GM12878 (cell line): Measurements from ENCODE around the gene PRR5. TPM values are rescaled to one million over a fixed set of nuclear protein-coding genes. Genes with fewer than 3 reads are reported as not detected.

ENCODE experiments used
- ATAC-seq: fragments of 200-7000 bp; cut with Tn5 transposase; 3 replicates; pipeline ENCODE4 v1.9.1; 2020; ENCODE audit warnings: mild to moderate bottlenecking, moderate library complexity
- BruUV-seq: library from RNA; stranded (reverse); fragments of 400-500 nt; replicated peaks from 2 replicates; lab custom pipeline; 2021; lab: Mats Ljungman, UMichigan
- CTCF ChIA-PET: fragments of 300-600 bp; sonication (Branson Sonifier 250); formaldehyde crosslinking; extraction: SDS; loops from one replicate; lab custom pipeline; 2021; ENCODE audit warnings: inconsistent platforms; lab: Yijun Ruan, JAX
- POLR2A ChIA-PET: fragments of 350-600 bp; formaldehyde crosslinking; extraction: SDS; loops from one replicate; lab custom pipeline; 2021; ENCODE audit warnings: inconsistent platforms; lab: Charles Lee
- RAD21 ChIA-PET: fragments of 300-600 bp; sonication (Branson Sonifier 250); formaldehyde crosslinking; loops from one replicate; lab custom pipeline; 2023; ENCODE audit warnings: antibody characterized with exemption; ENCODE audit not compliant: unreplicated experiment; lab: Charles Lee
- SMC1A ChIA-PET: fragments of 300-600 bp; sonication (Branson Sonifier 250); formaldehyde crosslinking; loops from one replicate; lab custom pipeline; 2023; ENCODE audit not compliant: unreplicated experiment, uncharacterized antibody; lab: Charles Lee
- DNase-seq: peaks from one replicate; pipeline ENCODE4 v3.0.0-alpha.2; 2011; ENCODE audit warnings: low read depth, low spot score
- FAIRE-seq: peaks from 3 replicates; lab custom pipeline; 2011; peaks lifted over from hg19 to GRCh38; lab: Jason Lieb, UNC
- H2AFZ ChIP-seq: 2 replicates; pipeline ENCODE4 v1.6.0; 2011; ENCODE audit warnings: low read depth, low read length, control low read depth; ENCODE audit not compliant: control insufficient read depth
- H3K27ac ChIP-seq: 2 replicates; pipeline ENCODE4 v1.5.1; 2011; ENCODE audit warnings: control low read depth; ENCODE audit not compliant: control insufficient read depth, insufficient read depth
- H3K27me3 ChIP-seq, 2 experiments: replicated peaks in 1 of 2; 2 replicates each; pipeline versions ENCODE4 v1.6.0 to v1.6.1; 2011; ENCODE audit warnings: low read length in 1 of 2; ENCODE audit not compliant: control insufficient read depth in 2 of 2, insufficient read depth in 2 of 2
- H3K36me3 ChIP-seq, 2 experiments: 2 replicates each; pipeline ENCODE4 v1.5.1; 2011; ENCODE audit warnings: low read length in 1 of 2; ENCODE audit not compliant: control insufficient read depth in 2 of 2, insufficient read depth in 2 of 2
- H3K4me1 ChIP-seq: 2 replicates; pipeline ENCODE4 v1.6.1; 2011; ENCODE audit warnings: mild to moderate bottlenecking, low read length, moderate library complexity, mixed read lengths; ENCODE audit not compliant: control insufficient read depth, insufficient read depth
- H3K4me2 ChIP-seq: 2 replicates; pipeline ENCODE4 v1.6.0; 2011; ENCODE audit warnings: control low read depth; ENCODE audit not compliant: control insufficient read depth, insufficient read depth
- H3K4me3 ChIP-seq: fragments of 200-600 bp; sonication (generic); 2 replicates; pipeline ENCODE4 v1.5.1; 2016
- H3K79me2 ChIP-seq: 2 replicates; pipeline ENCODE4 v1.6.0; 2011; ENCODE audit warnings: low read length; ENCODE audit not compliant: control insufficient read depth, insufficient read depth
- H3K9ac ChIP-seq: 2 replicates; pipeline ENCODE4 v1.8.0; 2011; ENCODE audit warnings: low read length, control low read depth, mixed read lengths; ENCODE audit not compliant: control insufficient read depth, insufficient read depth
- H3K9me3 ChIP-seq: replicated peaks from 3 replicates; pipeline ENCODE4 v1.5.1; 2011; ENCODE audit warnings: mild to moderate bottlenecking, low read length; ENCODE audit not compliant: control insufficient read depth, insufficient read depth
- H4K20me1 ChIP-seq: 2 replicates; pipeline ENCODE4 v1.6.0; 2011; ENCODE audit not compliant: control insufficient read depth, insufficient read depth
- CBX3 ChIP-seq: fragments of 200-600 bp; sonication (generic); IDR thresholded peaks from 2 replicates; pipeline ENCODE4 v1.6.1; 2016; ENCODE audit warnings: low read depth, borderline replicate concordance
- CHD1 ChIP-seq: IDR thresholded peaks from 2 replicates; pipeline ENCODE4 v1.6.1; 2012; ENCODE audit warnings: low read depth, low read length, improper control_type of control experiment
- EP300 ChIP-seq, 2 experiments: fragments of 150-350 bp in 1 of 2; IDR thresholded peaks; 2 replicates each; pipeline ENCODE4 v1.6.1; 2011 to 2012; ENCODE audit warnings: low read depth in 2 of 2, low read length in 2 of 2, borderline replicate concordance in 1 of 2, improper control_type of control experiment in 1 of 2, inconsistent platforms in 1 of 2; ENCODE audit not compliant: control insufficient read depth in 1 of 2
- KLF5 ChIP-seq: fragments of 450-650 bp; IDR thresholded peaks from 2 replicates; pipeline ENCODE4 v1.6.1; 2014; ENCODE audit warnings: mild to moderate bottlenecking; ENCODE audit not compliant: partially characterized antibody
- RELA ChIP-seq: fragments of 450-650 bp; IDR thresholded peaks from 2 replicates; pipeline ENCODE4 v1.8.0; 2014; ENCODE audit warnings: borderline replicate concordance; ENCODE audit not compliant: partially characterized antibody
- SMARCA5 ChIP-seq: fragments of 450-650 bp; IDR thresholded peaks from 2 replicates; pipeline ENCODE4 v1.6.1; 2017; ENCODE audit warnings: mild to moderate bottlenecking
- TAF1 ChIP-seq: IDR thresholded peaks from 2 replicates; pipeline ENCODE4 v1.6.1; 2011; ENCODE audit warnings: mild to moderate bottlenecking, low read depth, low read length, borderline replicate concordance
- YY1 ChIP-seq: IDR thresholded peaks from 2 replicates; pipeline ENCODE4 v1.6.1; 2011; ENCODE audit warnings: low read depth, mild to moderate bottlenecking, low read length
- WGBS: methylation state at CpG from one replicate; pipeline ENCODE4 v1.1.6; 2016; ENCODE audit warnings: low lambda C conversion rate; ENCODE audit not compliant: insufficient replicate concordance, insufficient coverage; ENCODE audit errors: missing lambda C conversion rate; 5-methylcytosine and 5-hydroxymethylcytosine counted together
- in situ Hi-C: fragments of 300-500 bp; cut with MboI; formaldehyde crosslinking; loops from 9 replicates; pipeline ENCODE4 v1.14.3; 2018; ENCODE audit warnings: mixed read lengths
- intact Hi-C: fragments of 100-400 bp; cut with micrococcal nuclease; formaldehyde crosslinking; loops from one replicate; pipeline ENCODE4 v1.14.2; 2022; ENCODE audit not compliant: unreplicated experiment
- polyA plus RNA-seq, 11 experiments: library from polyadenylated mRNA; depleted of rRNA in 4 of 11; unstranded in 6 of 11; stranded (reverse) in 5 of 11; fragments of >200 nt; fragmentation: Nextera tagmentation in 4 of 11; fragmentation: Illumina TruSeq in 1 of 11; extraction: Ambion mirVana in 4 of 11; extraction: Trizol in 1 of 11; gene quantifications; 1 replicate in 1 of 11; 2 replicates in 10 of 11; pipeline versions ENCODE4 v1.2.1 to v1.2.3, GENCODE V29; 2011 to 2016; ENCODE audit warnings: inconsistent platforms in 2 of 11, missing spikeins in 2 of 11, low read depth in 1 of 11
- total RNA-seq, 4 experiments: library from RNA; depleted of rRNA in 3 of 4; stranded (reverse); fragments of >200 nt in 3 of 4; fragmentation: Illumina TruSeq in 1 of 4; extraction: Trizol in 1 of 4; gene quantifications; 2 replicates each; pipeline versions ENCODE4 v1.2.1 to v1.2.3, GENCODE V29; 2013 to 2021
- TF ChIP-seq, protein P1 (sequence below): IDR thresholded peaks from 2 replicates; pipeline ENCODE4 v1.6.1; 2011; ENCODE audit warnings: borderline replicate concordance, low read depth, mild to moderate bottlenecking, moderate library complexity, mixed read lengths, low read length; ENCODE audit not compliant: insufficient read depth; ENCODE audit errors: extremely low read length
- TF ChIP-seq, protein P2 (sequence below): fragments of 450-650 bp; IDR thresholded peaks from 2 replicates; pipeline ENCODE4 v1.6.1; 2018; ENCODE audit warnings: mild to moderate bottlenecking, low read depth, moderate library complexity; ENCODE audit not compliant: partially characterized antibody

PRR5 gene
- total and polyA plus RNA-seq, 10 of the 15 experiments (the other 5 are each of a cell fraction or from before 2014, with no cell fraction given): 0.03 to 9.4 (median 1.5) TPM

DNA sequence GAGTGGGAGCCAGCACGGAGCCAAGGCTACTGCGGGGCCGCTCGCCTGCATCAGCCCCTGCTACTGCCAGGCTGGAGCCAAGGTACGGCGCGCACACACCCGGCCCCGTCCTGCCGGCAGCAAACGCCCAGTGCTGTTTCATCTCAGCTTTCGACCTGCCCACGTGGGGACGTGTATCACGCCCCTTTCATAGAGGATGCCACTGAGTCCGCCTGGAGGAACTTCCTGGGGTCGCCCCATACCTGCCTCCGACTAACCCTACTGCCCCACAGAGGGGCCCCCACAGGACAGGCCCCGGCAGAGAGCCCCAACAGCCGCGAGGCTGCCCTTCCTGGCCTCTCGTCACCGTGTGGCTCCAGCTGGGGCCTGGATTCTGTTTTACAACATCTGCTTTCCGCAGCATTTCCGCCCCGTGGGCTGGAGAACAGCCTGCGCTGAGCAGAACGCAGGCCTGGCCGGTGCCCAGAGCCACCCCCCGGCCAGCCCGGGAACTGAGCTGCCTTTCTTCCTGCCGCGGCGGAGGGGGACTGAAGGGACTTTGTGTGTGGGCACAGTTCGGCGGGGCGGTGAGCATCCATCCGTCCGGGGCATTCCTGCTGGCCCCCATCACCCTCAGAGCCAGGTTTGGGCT is 27.5 kb downstream of the PRR5 start:
- Histone ChIP-seq H3K4me3 (no peak overlapping the region), H3K27me3 (no peaks in the 10 kb centered on the region), H3K36me3 (no peaks in the 10 kb centered on the region; a peak in 1 of 4 replicates), H3K79me2 (no peaks in the 10 kb centered on the region), H3K27ac (no peak overlapping the region), H3K4me2 (no peak overlapping the region), H3K4me1 (no peaks in the 10 kb centered on the region), H4K20me1 (no peaks in the 10 kb centered on the region), H3K9me3 (no peaks in the 10 kb centered on the region), H2AFZ (no peak overlapping the region), H3K9ac (no peak overlapping the region)
- ChIA-PET POLR2A (no interaction called here), SMC1A (no interaction called here), RAD21 (no interaction called here), CTCF (interaction anchor here (1.0 to 1.2 kb wide), 2 partner anchors 29 to 31 kb away, joined by 3 to 8 read pairs; no protein-coding TSS in a partner anchor)
- DNase-seq (no peak), ATAC-seq (peak; percentile 67), FAIRE-seq (no peak)
- WGBS: 57% methylated on average over 35 of the region's 39 CpGs
- no TSS peak for BruUV-seq
- in situ Hi-C loops (no loop called here), intact Hi-C loops (no loop called here)
- TF ChIP-seq TAF1: no peak
- TF ChIP-seq, protein P1, sequence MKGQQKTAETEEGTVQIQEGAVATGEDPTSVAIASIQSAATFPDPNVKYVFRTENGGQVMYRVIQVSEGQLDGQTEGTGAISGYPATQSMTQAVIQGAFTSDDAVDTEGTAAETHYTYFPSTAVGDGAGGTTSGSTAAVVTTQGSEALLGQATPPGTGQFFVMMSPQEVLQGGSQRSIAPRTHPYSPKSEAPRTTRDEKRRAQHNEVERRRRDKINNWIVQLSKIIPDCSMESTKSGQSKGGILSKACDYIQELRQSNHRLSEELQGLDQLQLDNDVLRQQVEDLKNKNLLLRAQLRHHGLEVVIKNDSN: peak; percentile 17
- TF ChIP-seq CBX3: no peak
- TF ChIP-seq SMARCA5: no peak

DNA sequence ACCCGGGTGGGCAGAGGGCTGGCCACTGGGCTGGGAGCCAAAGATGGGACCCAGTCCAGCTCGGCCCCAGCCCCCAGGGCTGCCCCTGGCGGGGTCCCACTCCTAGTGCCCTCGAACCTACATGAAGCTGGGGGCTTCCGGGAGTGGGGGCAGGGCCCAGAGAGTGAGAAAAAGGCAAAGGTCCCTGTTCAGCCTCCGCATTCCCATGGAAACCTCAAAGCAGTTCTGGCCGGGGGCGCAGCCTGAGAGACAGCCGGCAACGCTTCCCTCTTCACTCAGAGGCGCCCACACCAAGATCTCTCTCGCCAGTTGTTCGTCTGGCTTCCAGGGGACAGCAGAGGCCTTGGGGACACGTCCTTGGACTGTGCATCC is 28.0 kb downstream of the PRR5 start:
- ATAC-seq: no peak
- no peak for TF ChIP-seq CHD1
- TF ChIP-seq, protein P2, sequence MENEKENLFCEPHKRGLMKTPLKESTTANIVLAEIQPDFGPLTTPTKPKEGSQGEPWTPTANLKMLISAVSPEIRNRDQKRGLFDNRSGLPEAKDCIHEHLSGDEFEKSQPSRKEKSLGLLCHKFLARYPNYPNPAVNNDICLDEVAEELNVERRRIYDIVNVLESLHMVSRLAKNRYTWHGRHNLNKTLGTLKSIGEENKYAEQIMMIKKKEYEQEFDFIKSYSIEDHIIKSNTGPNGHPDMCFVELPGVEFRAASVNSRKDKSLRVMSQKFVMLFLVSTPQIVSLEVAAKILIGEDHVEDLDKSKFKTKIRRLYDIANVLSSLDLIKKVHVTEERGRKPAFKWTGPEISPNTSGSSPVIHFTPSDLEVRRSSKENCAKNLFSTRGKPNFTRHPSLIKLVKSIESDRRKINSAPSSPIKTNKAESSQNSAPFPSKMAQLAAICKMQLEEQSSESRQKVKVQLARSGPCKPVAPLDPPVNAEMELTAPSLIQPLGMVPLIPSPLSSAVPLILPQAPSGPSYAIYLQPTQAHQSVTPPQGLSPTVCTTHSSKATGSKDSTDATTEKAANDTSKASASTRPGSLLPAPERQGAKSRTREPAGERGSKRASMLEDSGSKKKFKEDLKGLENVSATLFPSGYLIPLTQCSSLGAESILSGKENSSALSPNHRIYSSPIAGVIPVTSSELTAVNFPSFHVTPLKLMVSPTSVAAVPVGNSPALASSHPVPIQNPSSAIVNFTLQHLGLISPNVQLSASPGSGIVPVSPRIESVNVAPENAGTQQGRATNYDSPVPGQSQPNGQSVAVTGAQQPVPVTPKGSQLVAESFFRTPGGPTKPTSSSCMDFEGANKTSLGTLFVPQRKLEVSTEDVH: no peak
- no peak for TF ChIP-seq TAF1
- TF ChIP-seq EP300 (IDR thresholded peaks at IDR 0.05; ENCODE audit: borderline replicate concordance in 1 of 2, control insufficient read depth in 1 of 2, low read depth in 2 of 2, low read length in 2 of 2): no peak
- no peak for TF ChIP-seq KLF5
- no peak for TF ChIP-seq RELA
- no peak for TF ChIP-seq YY1
- Histone ChIP-seq H3K9ac (no peak overlapping the region), H4K20me1 (no peaks in the 10 kb centered on the region), H3K79me2 (no peaks in the 10 kb centered on the region), H3K36me3 (no peaks in the 10 kb centered on the region; a peak in 1 of 4 replicates), H3K4me3 (no peak overlapping the region), H2AFZ (no peak overlapping the region), H3K27ac (no peak overlapping the region), H3K4me1 (no peaks in the 10 kb centered on the region), H3K4me2 (no peak overlapping the region), H3K9me3 (no peaks in the 10 kb centered on the region), H3K27me3 (no peaks in the 10 kb centered on the region)
- SMC1A ChIA-PET: no interaction called here
- in situ Hi-C loops (no loop called here), intact Hi-C loops (no loop called here)
- no peak for FAIRE-seq
- BruUV-seq: no TSS peak
- CTCF ChIA-PET: interaction anchor here (1.2 kb wide), 1 partner anchor 32 kb away, joined by 8 read pairs; no protein-coding TSS in a partner anchor
- 53% methylated on average over 14 of the region's 14 CpGs for WGBS
- POLR2A ChIA-PET: no interaction called here
- RAD21 ChIA-PET: no interaction called here
- DNase-seq: no peak
